Amygdala (tissue), 56 donors: ENCODE measurements around the gene CCDC137.

Experiments used
- DNase-seq, 56 donors: peaks; one replicate each; lab custom pipeline; 2025; lab: John Stamatoyannopoulos, UW

Gene CCDC137

GRCh38 chr17:81648707-81649085 lies 17.8 kb upstream of the CCDC137 start:
- no peak for DNase-seq

- DNase-seq = no peak
These were observed 15.6 kb upstream of the CCDC137 start for GRCh38 chr17:81650951-81651350.

- no peak for DNase-seq
These were observed 14.8 kb upstream of the CCDC137 start for GRCh38 chr17:81651692-81652091.

- no peak for DNase-seq
These were observed 13.4 kb upstream of the CCDC137 start for GRCh38 chr17:81652906-81653771.

- DNase-seq = no peak
These were observed 11.0 kb upstream of the CCDC137 start for GRCh38 chr17:81655378-81656117.

DNA sequence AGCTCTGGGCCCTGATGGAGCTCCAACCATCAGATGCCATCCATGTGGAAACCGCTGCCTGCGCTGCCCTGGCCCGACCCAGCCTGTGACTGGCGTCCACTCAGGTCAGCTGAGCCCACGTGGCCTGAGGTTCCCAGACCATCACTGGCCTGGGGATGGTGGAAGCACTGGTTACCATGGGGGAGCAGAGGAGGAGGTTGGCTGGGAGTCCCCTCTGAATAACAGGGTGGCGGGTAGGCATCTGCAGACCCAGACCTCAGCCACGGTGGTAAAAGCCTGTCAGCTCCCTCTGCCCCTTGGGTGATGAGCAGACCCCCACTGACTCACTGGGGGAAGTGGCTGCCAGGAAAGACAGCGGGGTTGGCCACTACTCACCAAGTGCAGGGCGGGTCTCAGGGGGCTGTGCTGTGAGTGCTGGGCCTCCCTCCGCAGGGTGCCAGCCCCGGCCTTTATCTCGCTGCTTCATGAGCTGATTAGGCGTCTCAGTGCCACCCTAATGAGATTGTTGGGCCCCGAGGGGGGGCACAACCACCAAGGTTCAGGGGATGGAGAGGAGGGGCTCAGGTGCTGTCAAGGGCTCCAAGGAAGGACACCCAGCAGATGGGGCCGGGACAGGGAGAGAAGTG lies 10.3 kb upstream of the CCDC137 start, which contains the start of gene PDE6G:
Gene PDE6G (minus strand): TSS at position 425 of the 626 bp plus-strand sequence. CDS start 3,237 bp downstream, outside the sequence.
- no peak for DNase-seq

DNA sequence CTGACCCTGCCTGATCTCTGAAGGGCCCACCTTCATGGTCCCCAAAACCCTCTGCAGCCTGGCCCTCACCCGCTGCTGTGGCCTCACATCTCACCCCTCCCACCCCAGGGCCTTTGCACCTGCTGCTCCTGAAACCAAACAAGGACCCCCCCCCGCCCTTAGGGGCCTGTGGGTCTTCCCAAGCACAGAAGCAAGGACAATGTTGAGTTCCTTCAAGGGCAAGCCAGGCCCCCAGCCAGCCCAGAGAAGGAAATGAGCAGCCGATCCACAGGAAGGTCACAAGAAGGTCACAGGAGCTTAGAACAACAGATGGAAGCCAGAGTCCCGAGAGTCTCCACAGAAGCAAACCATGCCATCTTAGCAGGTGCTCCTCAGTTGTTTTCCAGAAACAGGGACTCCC lies 9.7 kb upstream of the CCDC137 start:
- no peak for DNase-seq

GRCh38 chr17:81659038-81659437 lies 7.5 kb upstream of the CCDC137 start:
- DNase-seq = no peak

DNA sequence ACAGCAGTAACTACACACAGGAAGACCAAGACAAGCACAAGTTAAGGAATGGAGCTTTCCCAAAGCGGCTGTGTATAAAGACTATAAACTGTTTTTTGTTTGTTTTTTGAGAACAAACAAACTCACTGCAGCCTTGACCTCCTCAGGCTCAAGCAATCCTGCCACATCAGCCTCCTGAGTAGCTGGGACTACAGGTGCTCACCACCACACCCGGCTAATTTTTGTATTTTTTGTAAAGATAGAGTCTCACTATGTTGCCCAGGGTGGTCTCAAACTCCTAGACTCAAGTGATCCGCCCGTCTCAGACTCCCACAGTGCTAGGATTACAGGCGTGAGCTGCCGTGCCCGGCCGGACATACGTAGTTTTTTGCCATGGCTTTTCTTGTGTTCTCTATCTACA lies 6.1 kb upstream of the CCDC137 start:
- no peak for DNase-seq

GRCh38 chr17:81662002-81662401 lies 4.5 kb upstream of the CCDC137 start:
- no peak for DNase-seq

DNA sequence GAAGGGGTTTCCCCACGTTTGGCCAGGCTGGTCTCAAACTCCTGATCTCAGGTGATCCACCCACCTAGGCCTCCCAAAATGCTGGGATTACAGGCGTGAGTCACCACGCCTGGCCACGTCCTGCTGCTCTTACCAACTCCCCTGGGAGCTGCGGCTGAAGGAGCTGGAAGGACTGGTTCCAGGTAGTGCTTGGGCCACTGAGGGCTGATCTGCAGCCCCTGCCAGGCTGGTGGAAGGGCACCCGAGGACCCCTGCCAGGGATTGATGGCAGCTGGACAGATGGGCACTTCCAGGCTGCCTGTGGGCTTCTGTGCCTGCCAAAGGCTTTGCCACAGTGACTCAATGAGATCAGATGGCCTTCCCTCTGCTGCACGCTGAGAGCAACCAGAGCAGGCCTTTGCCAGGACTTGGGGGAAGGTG lies 2.5 kb upstream of the CCDC137 start:
- DNase-seq = no peak

DNA sequence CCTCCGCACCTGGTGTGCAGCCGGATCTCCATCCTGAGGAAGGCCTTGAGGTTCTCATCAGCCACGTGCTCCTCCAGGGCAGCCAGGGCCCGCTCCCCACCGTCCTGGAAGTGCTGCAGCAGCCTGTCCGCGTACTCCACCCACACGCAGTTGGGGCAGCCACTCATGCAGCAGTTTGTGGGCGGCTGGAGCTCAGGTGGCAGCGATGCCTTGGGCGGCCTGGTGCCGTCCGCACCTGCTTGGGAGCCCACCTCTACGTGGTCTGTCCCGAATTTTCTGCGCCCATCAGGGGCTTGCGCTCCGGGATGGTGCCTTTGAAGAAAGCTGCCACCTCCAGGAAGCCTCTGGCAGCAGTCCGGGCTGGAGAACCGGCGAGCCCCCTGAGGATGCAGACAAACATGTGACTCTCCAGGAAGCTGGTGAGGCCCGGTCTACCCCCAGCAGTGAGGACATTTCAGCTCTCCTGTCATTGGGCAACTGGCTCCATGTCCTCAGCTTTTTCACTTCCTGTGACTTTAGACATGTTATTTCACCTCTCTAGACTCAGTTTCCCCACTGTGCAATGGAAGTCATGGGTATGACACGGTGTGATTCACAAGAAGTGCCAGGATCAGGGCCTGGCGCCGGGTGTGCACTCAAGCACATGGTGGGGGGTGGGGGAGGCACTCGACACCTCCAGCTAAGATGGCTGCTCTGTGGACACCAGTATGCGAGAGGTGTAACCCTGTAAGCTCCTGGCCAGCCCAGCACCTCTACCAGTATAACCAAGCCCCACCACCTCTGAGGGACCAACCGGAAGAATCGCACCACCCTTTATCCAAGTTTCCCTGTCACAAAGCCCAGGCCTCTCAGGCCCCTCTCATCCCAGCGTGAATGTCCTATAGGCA lies 1.1 kb upstream of the CCDC137 start:
- peak in 5 of 56 donors; percentile 7 to 31 (median 18) for DNase-seq

GRCh38 chr17:81666092-81666341 lies 520 bp upstream of the CCDC137 start:
- no peak for DNase-seq

DNA sequence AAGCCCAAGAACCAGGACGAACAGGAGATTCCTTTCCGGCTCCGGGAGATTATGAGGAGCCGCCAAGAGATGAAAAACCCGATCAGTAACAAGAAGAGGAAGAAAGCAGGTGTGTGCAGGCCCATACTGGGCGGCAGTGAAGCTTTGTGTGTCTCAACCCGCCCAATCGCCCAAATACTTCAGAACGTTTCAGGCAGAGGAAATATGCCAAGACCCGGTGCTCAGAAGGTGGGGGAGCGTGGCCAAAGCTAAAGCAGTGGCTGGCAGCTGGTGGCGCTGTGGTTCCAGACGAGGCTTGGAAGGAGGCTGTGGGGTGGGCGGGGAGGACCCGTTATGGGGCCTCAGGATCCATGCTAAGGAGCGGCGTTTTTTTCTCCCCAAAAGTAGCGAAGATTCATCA lies 1.2 kb downstream of the CCDC137 start:
- DNase-seq = no peak

DNA sequence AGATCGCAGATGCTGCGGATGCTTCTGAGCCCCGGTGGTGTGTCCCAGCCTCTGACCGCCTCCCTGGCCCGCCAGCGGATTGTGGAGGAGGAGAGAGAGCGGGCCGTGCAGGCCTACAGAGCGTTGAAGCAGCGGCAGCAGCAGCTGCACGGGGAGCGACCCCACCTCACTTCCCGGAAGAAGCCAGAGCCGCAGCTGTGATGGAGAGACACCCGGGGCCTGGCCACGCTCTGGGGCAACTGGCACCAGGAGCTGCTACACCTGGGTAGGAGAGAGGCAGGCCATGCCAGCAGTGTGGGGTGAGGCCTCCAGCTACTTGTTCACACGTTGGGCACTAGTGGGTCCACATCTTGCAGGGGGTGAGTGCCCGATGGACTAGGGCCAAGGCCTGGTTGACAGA lies 6.0 kb downstream of the CCDC137 start:
- no peak for DNase-seq

DNA sequence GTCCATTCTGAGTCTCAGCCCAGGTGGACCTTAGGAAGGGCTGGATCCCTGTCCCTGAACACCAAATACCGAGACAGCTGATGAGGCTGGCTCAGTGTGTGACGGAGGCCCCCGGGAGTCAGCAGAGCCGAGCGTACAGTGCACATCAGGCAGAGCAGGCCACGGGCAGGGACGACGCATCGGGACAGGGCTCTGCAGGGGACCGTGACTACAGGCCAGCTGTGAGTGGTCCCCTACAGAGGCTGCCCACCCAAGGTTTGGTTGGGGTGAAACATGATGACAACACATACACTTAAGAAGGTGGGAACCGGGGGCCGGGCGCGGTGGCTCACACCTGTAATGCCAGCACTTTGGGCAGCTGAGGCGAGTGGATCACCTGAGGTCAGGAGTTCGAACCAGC lies 6.4 kb downstream of the CCDC137 start:
- no peak for DNase-seq

- DNase-seq = no peak
These were observed 7.2 kb downstream of the CCDC137 start for GRCh38 chr17:81673561-81674258.

DNA sequence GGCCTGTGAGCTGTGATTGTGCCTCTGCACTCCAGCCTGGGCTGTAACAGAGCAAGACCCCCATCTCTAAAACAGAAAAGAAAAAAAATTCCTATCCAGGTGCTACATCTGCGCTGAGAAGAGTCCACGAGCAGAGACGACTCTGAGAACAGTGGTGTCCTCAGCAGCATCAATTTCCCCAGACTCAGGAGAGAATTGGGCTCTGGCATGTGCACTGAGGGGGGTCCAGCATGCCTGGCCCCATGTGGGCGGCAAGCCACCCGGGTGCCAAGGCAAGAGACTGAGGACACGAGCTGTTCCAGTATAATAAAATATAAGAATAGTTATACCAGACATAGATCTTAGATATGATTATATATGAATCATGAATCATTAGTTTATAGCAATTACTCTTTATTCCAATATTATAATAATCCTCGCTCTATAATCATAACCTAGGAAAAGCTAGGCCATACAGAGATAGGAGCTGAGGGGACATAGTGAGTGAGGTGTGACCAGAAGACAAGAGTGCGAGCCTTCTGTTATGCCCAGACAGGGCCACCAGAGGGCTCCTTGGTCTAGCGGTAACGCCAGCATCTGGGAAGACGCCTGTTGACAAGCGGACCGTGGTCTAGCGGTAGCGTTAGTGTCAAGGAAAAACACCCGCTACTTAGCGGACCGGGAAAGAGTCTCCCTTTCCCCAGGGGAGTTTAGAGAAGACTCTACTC lies 9.1 kb downstream of the CCDC137 start:
- DNase-seq = peak in 16 of 56 donors; percentile 7 to 50 (median 34)

- DNase-seq = peak in 5 of 56 donors; percentile 11 to 35 (median 24)
These were observed 10.4 kb downstream of the CCDC137 start for GRCh38 chr17:81676906-81677305.
